K562 (cell line): ENCODE measurements around the gene SLC43A1. TPM values are rescaled to one million over a fixed set of nuclear protein-coding genes. Genes with fewer than 3 reads are reported as not detected.
A peak's percentile ranks its signal among the peaks of the same experiment; 100 is the strongest.

ENCODE experiments used
- ATAC-seq: fragments of 200-7000 bp; cut with Tn5 transposase; 3 replicates; pipeline ENCODE4 v1.9.1; 2020; ENCODE audit warnings: moderate library complexity
- BruUV-seq: library from RNA; stranded (reverse); fragments of 400-500 nt; replicated peaks from 2 replicates; lab custom pipeline; 2021; lab: Mats Ljungman, UMichigan
- CTCF ChIA-PET: fragments of 300-600 bp; formaldehyde crosslinking; extraction: SDS; loops from one replicate; lab custom pipeline; 2021; ENCODE audit warnings: low intra/inter-chr PET ratio; lab: Yijun Ruan, JAX
- POLR2A ChIA-PET: fragments of 300-600, 350-650 bp; sonication (Branson Sonifier 250); formaldehyde crosslinking; extraction: SDS; loops from one replicate; lab custom pipeline; 2021; ENCODE audit warnings: antibody characterized with exemption, inconsistent platforms; lab: Yijun Ruan, JAX
- DNase-seq, 4 experiments: peaks; one replicate each; pipeline versions ENCODE4 v3.0.0 to v3.0.0-alpha.2; 2011 to 2018; ENCODE audit warnings: low spot score in 3 of 4, mixed read lengths in 3 of 4; ENCODE audit errors: extremely low read depth in 1 of 4
- FAIRE-seq: peaks from 2 replicates; lab custom pipeline; 2011; peaks lifted over from hg19 to GRCh38; lab: Jason Lieb, UNC
- H2AFZ ChIP-seq: 2 replicates; pipeline ENCODE4 v1.6.0; 2011; ENCODE audit warnings: low read depth, low read length, control low read depth, inconsistent platforms
- H3K27ac ChIP-seq: fragments of 200-600 bp; 3 replicates; pipeline ENCODE4 v1.8.0; 2011; ENCODE audit warnings: low read depth, mild to moderate bottlenecking, control low read depth, inconsistent platforms, low read length, moderate library complexity, mixed read lengths; ENCODE audit errors: extremely low read depth
- H3K27me3 ChIP-seq, 2 experiments: fragments of 300-600 bp in 1 of 2; 2 replicates in 1 of 2; 3 replicates in 1 of 2; pipeline versions ENCODE4 v1.6.0 to v1.8.0; 2011; ENCODE audit warnings: inconsistent platforms in 2 of 2, low read length in 2 of 2, mild to moderate bottlenecking in 1 of 2, mixed read lengths in 1 of 2, moderate library complexity in 1 of 2; ENCODE audit not compliant: control insufficient read depth in 2 of 2, insufficient read depth in 2 of 2
- H3K36me3 ChIP-seq: fragments of 300-600 bp; 3 replicates; pipeline ENCODE4 v1.8.0; 2011; ENCODE audit warnings: mild to moderate bottlenecking, low read length, inconsistent platforms; ENCODE audit not compliant: control insufficient read depth, insufficient read depth
- H3K4me1 ChIP-seq, 2 experiments: fragments of 200-600 bp in 1 of 2; replicated peaks in 1 of 2; 2 replicates in 1 of 2; 3 replicates in 1 of 2; pipeline versions ENCODE4 v1.5.1 to v1.8.0; 2011; ENCODE audit warnings: inconsistent platforms in 2 of 2, low read length in 2 of 2, mild to moderate bottlenecking in 1 of 2, mixed read lengths in 1 of 2, moderate library complexity in 1 of 2; ENCODE audit not compliant: control insufficient read depth in 2 of 2, insufficient read depth in 2 of 2
- H3K4me2 ChIP-seq: 2 replicates; pipeline ENCODE4 v1.6.1; 2011; ENCODE audit warnings: low read length, control low read depth, inconsistent platforms, mixed read lengths; ENCODE audit not compliant: insufficient read depth
- H3K4me3 ChIP-seq: fragments of 200-600 bp; sonication (generic), shearing (Covaris generic); 2 replicates; pipeline ENCODE4 v1.5.1; 2016; ENCODE audit warnings: control low read depth, inconsistent platforms
- H3K79me2 ChIP-seq: fragments of 200-600 bp; 3 replicates; pipeline ENCODE4 v1.8.0; 2011; ENCODE audit warnings: low read length, inconsistent platforms; ENCODE audit not compliant: control insufficient read depth, insufficient read depth
- H3K9ac ChIP-seq, 2 experiments: 2 replicates each; pipeline versions ENCODE4 v1.6.0 to v1.6.1; 2011; ENCODE audit warnings: low read depth in 2 of 2, low read length in 2 of 2, control low read depth in 1 of 2, inconsistent platforms in 1 of 2, mild to moderate bottlenecking in 1 of 2, mixed read lengths in 1 of 2; ENCODE audit not compliant: insufficient read depth in 1 of 2
- H3K9me1 ChIP-seq: one replicate; pipeline ENCODE4 v1.6.0; 2011; ENCODE audit warnings: inconsistent platforms, mild to moderate bottlenecking, low read length, moderate library complexity; ENCODE audit not compliant: control insufficient read depth, insufficient read depth
- H3K9me3 ChIP-seq: replicated peaks from 2 replicates; pipeline ENCODE4 v1.5.1; 2011; ENCODE audit warnings: low read depth, low read length, inconsistent platforms; ENCODE audit not compliant: control insufficient read depth, insufficient read depth
- H4K20me1 ChIP-seq: replicated peaks from 2 replicates; pipeline ENCODE4 v1.6.1; 2011; ENCODE audit warnings: low read length, inconsistent platforms, mixed read lengths; ENCODE audit not compliant: control insufficient read depth, insufficient read depth
- BMI1 ChIP-seq: fragments of 150-350 bp; IDR thresholded peaks from 2 replicates; pipeline ENCODE4 v1.6.1; 2014; ENCODE audit warnings: low read length
- CBX1 ChIP-seq: sonication (generic); IDR thresholded peaks from 2 replicates; pipeline ENCODE4 v1.6.1; 2016; ENCODE audit warnings: antibody characterized with exemption, low read depth, mild to moderate bottlenecking
- DDX20 ChIP-seq: fragments of 450-650 bp; IDR thresholded peaks from 2 replicates; pipeline ENCODE4 v1.6.1; 2016; ENCODE audit warnings: missing genetic modification characterization, low read depth, mild to moderate bottlenecking, missing compliant biosample characterization, moderate library complexity
- HDAC2 ChIP-seq: fragments of 450-650 bp; IDR thresholded peaks from 2 replicates; pipeline ENCODE4 v1.6.1; 2016; ENCODE audit warnings: mild to moderate bottlenecking
- JUN ChIP-seq, 2 experiments: sonication (generic) in 1 of 2; formaldehyde crosslinking in 1 of 2; IDR thresholded peaks; 2 replicates each; pipeline versions ENCODE4 v1.6.1 to v1.8.0; 2012 to 2022; ENCODE audit warnings: borderline replicate concordance in 2 of 2, mild to moderate bottlenecking in 2 of 2, improper control_type of control experiment in 1 of 2, low read depth in 1 of 2, low read length in 1 of 2, missing genetic modification reagents in 1 of 2
- KDM4B ChIP-seq, 2 experiments: fragments of 450-650 bp in 1 of 2; sonication (generic) in 1 of 2; IDR thresholded peaks; 2 replicates each; pipeline ENCODE4 v1.6.1; 2016 to 2017; ENCODE audit warnings: borderline replicate concordance in 2 of 2, antibody characterized with exemption in 1 of 2, low read depth in 1 of 2, mild to moderate bottlenecking in 1 of 2
- MAZ ChIP-seq, 2 experiments: fragments of 450-650 bp in 1 of 2; sonication (generic) in 1 of 2; formaldehyde crosslinking; IDR thresholded peaks in 1 of 2; conservative IDR thresholded peaks in 1 of 2; 2 replicates each; pipeline versions ENCODE4 v1.4.0 to v1.5.0; 2020; ENCODE audit warnings: mild to moderate bottlenecking in 1 of 2, missing genetic modification reagents in 1 of 2
- MYC ChIP-seq, 2 experiments: fragments of 250-450 bp in 1 of 2; sonication (Bioruptor Pico) in 1 of 2; IDR thresholded peaks; 2 replicates each; pipeline versions ENCODE4 v1.5.1 to v1.6.1; 2012 to 2021; ENCODE audit warnings: low read depth in 2 of 2, borderline replicate concordance in 1 of 2, improper control_type of control experiment in 1 of 2, low read length in 1 of 2, mild to moderate bottlenecking in 1 of 2, moderate library complexity in 1 of 2
- NCOR1 ChIP-seq: fragments of 450-650 bp; IDR thresholded peaks from 2 replicates; pipeline ENCODE4 v1.6.1; 2016; ENCODE audit warnings: mild to moderate bottlenecking, moderate library complexity
- NFIC ChIP-seq: fragments of 450-650 bp; IDR thresholded peaks from 2 replicates; pipeline ENCODE4 v1.6.1; 2017; ENCODE audit warnings: mild to moderate bottlenecking, inconsistent platforms
- NR2C2 ChIP-seq, 2 experiments: fragments of 200-800 bp in 1 of 2; sonication (Bioruptor generic) in 1 of 2; sonication (generic) in 1 of 2; formaldehyde crosslinking in 1 of 2; IDR thresholded peaks; 2 replicates each; pipeline versions ENCODE4 v1.6.1 to v1.8.0; 2016 to 2022; ENCODE audit warnings: mild to moderate bottlenecking in 1 of 2, missing compliant biosample characterization in 1 of 2, missing genetic modification characterization in 1 of 2, missing genetic modification reagents in 1 of 2
- NRF1 ChIP-seq, 2 experiments: fragments of 450-650 bp; IDR thresholded peaks in 1 of 2; conservative IDR thresholded peaks in 1 of 2; 2 replicates each; pipeline ENCODE4 v1.6.1; 2014; ENCODE audit warnings: mild to moderate bottlenecking in 2 of 2
- PHTF2 ChIP-seq: fragments of 250-450 bp; sonication (Bioruptor Pico); IDR thresholded peaks from 2 replicates; pipeline ENCODE4 v1.5.0; 2021; ENCODE audit warnings: mild to moderate bottlenecking
- RBBP5 ChIP-seq: fragments of 200-600 bp; sonication (generic); IDR thresholded peaks from 2 replicates; pipeline ENCODE4 v1.6.1; 2012; ENCODE audit warnings: borderline replicate concordance, mild to moderate bottlenecking, low read length, control low read depth, inconsistent platforms; ENCODE audit not compliant: insufficient read depth, poor library complexity, severe bottlenecking
- RCOR1 ChIP-seq, 2 experiments: IDR thresholded peaks; 2 replicates each; pipeline ENCODE4 v1.6.1; 2012; ENCODE audit warnings: low read depth in 2 of 2, low read length in 2 of 2, borderline replicate concordance in 1 of 2, improper control_type of control experiment in 1 of 2
- SP1 ChIP-seq: sonication (generic); formaldehyde crosslinking; IDR thresholded peaks from 2 replicates; pipeline ENCODE4 v1.8.1; 2022; ENCODE audit warnings: mild to moderate bottlenecking, missing genetic modification reagents
- XRCC5 ChIP-seq: fragments of 200-400 bp; formaldehyde crosslinking; IDR thresholded peaks from 2 replicates; pipeline ENCODE4 v1.6.1; 2017; ENCODE audit warnings: low read depth, mild to moderate bottlenecking, low read length
- YBX1 ChIP-seq: fragments of 450-650 bp; IDR thresholded peaks from 2 replicates; pipeline ENCODE4 v1.7.1; 2016; ENCODE audit warnings: mild to moderate bottlenecking
- WGBS: fragments of 100-300 bp; shearing (Covaris generic); methylation state at CpG from one replicate; pipeline ENCODE4 v1.1.6; 2016; ENCODE audit warnings: low coverage, mixed read lengths; ENCODE audit not compliant: insufficient coverage; ENCODE audit errors: missing lambda C conversion rate; 5-methylcytosine and 5-hydroxymethylcytosine counted together
- in situ Hi-C: fragments of 300-500 bp; cut with MboI; formaldehyde crosslinking; loops from 4 replicates; pipeline ENCODE4 v1.15.0; 2018; ENCODE audit warnings: inconsistent platforms, mixed read lengths
- intact Hi-C: fragments of 100-400 bp; cut with micrococcal nuclease; formaldehyde crosslinking; loops from 2 replicates; pipeline ENCODE4 v1.14.2; 2022
- polyA plus RNA-seq, 8 experiments: library from polyadenylated mRNA; depleted of rRNA in 4 of 8; stranded (reverse) in 5 of 8; unstranded in 3 of 8; fragments of >200 nt; fragmentation: Nextera tagmentation in 2 of 8; fragmentation: Illumina TruSeq in 1 of 8; extraction: Ambion mirVana in 2 of 8; extraction: Trizol in 1 of 8; gene quantifications; 2 replicates each; pipeline versions ENCODE4 v1.2.1 to v1.2.3, GENCODE V29; 2011 to 2014; ENCODE audit warnings: inconsistent platforms in 1 of 8, missing spikeins in 1 of 8
- total RNA-seq, 7 experiments: library from RNA; depleted of rRNA in 6 of 7; stranded (reverse); fragments of >200 nt in 6 of 7; fragmentation: Illumina TruSeq in 2 of 7; extraction: Trizol in 2 of 7; gene quantifications; 2 replicates each; pipeline versions ENCODE4 v1.2.1 to v1.2.3, GENCODE V29; 2011 to 2021; ENCODE audit warnings: low replicate concordance in 1 of 7
- TF ChIP-seq, protein P1 (sequence below): sonication (generic); formaldehyde crosslinking; IDR thresholded peaks from 2 replicates; pipeline ENCODE4 v1.8.0; 2022; ENCODE audit warnings: mild to moderate bottlenecking, missing genetic modification reagents, borderline replicate concordance

The SLC43A1 gene
- total and polyA plus RNA-seq, 9 of the 15 experiments (the other 6 are each of a cell fraction or from before 2014, with no cell fraction given): 2.6 to 41.8 (median 24.6) TPM

DNA sequence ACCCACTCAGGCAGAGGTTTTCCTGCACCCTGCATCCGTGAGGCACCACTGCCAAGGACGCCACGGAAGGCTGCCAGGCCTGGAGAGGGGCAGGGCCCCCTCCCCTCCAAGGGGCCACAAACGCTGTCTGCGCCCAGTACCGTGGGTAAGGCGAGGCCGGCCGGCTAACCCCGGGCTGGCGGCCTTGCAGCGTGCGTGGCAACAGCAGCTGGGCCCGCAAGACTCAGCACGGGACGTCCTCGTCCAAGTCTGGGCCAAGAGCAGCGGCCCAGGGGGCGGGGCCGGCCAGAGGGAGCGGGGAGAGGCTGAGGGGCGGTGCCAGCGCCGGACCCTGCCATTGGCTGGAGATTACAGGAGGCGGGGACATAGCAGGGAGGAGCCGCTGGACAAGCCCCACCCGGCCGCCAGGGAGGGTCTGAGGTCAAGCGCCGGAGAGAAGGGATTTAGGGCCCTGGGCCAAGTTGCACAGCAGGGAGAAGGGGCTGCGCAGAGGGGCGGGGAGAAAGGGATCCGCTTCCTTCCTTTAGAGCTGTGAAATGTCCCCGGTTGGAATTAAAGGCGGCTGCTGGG lies 16.0 kb downstream of the SLC43A1 start:
- FAIRE-seq (peak; percentile 82), DNase-seq (peak; percentile 96 to 100 (median 100)), ATAC-seq (peak; percentile 99)
- Histone ChIP-seq H3K79me2 (peaks cover 7% of the 10 kb centered on the region; the same call in 1 of the 3 replicates), H3K4me2 (peak overlapping the region; percentile 71), H3K4me1 (peaks cover 16 to 26% of the 10 kb centered on the region in 2 experiments), H3K27ac (peak overlapping the region; percentile 61; the same call in 2 of the 3 replicates), H3K9ac (peak overlapping the region; percentile 28 to 88; a peak in 3 of 4 replicates), H3K27me3 (no peaks in the 10 kb centered on the region), H3K9me3 (no peaks in the 10 kb centered on the region), H3K4me3 (peak overlapping the region; percentile 7; the same call in 1 of the 2 replicates), H3K9me1 (no peaks in the 10 kb centered on the region), H2AFZ (peak overlapping the region; percentile 52), H4K20me1 (peaks cover 24% of the 10 kb centered on the region), H3K36me3 (peaks cover 73% of the 10 kb centered on the region)
- in situ Hi-C loops (no loop called here), intact Hi-C loops (loop anchor here (1.0 kb wide), 1 partner anchor 16 kb away; the partner anchor contains the start of gene SLC43A1)
- WGBS: 2% methylated on average over 25 of the region's 35 CpGs
- CTCF ChIA-PET: no interaction called here
- POLR2A ChIA-PET: interaction anchor here (1.2 to 4.5 kb wide), 2 partner anchors 16 to 18 kb away, joined by 3 to 25 read pairs; partner anchors contain the start of gene SLC43A1
- no TSS peak for BruUV-seq
- TF ChIP-seq JUN (IDR thresholded peaks at IDR 0.05; ENCODE audit: borderline replicate concordance, low read depth, low read length): peak; percentile 20; the same call in 1 of the 2 replicates
- no peak for TF ChIP-seq JUN (CRISPR knock-in tag; IDR thresholded peaks at IDR 0.05; ENCODE audit: borderline replicate concordance)
- peak; percentile 53 for TF ChIP-seq RBBP5
- no peak for TF ChIP-seq BMI1
- peak; percentile 83 to 84 for TF ChIP-seq NRF1 (conservative IDR thresholded peaks at IDR 0.05 in 1 of 2, IDR thresholded peaks at IDR 0.05 in 1 of 2)
- TF ChIP-seq CBX1: no peak
- no peak for TF ChIP-seq NCOR1
- TF ChIP-seq SP1 (CRISPR knock-in tag): peak; percentile 71
- TF ChIP-seq MAZ (CRISPR knock-in tag; conservative IDR thresholded peaks at IDR 0.05 in 1 of 2, IDR thresholded peaks at IDR 0.05 in 1 of 2): peak in 1 of 2 experiments; percentile 96; a peak in 3 of 4 replicates
- no peak for TF ChIP-seq NR2C2 (CRISPR knock-in tag; IDR thresholded peaks at IDR 0.05)
- peak; percentile 71 for TF ChIP-seq NR2C2 (tag; IDR thresholded peaks at IDR 0.05)
- TF ChIP-seq PHTF2 (CRISPR knock-in tag): no peak
- peak; percentile 87 for TF ChIP-seq NFIC
- peak in 1 of 2 experiments; percentile 56; a peak in 2 of 4 replicates for TF ChIP-seq RCOR1 (IDR thresholded peaks at IDR 0.05; ENCODE audit: borderline replicate concordance in 1 of 2, low read depth in 2 of 2, low read length in 2 of 2)
- TF ChIP-seq YBX1: no peak
- 0 out of 2 replicates have a peak, but pooled peaks have one; percentile 41 for TF ChIP-seq HDAC2
- TF ChIP-seq XRCC5: 0 out of 2 replicates have a peak, but pooled peaks have one; percentile 34
- TF ChIP-seq MYC (IDR thresholded peaks at IDR 0.05; ENCODE audit: low read depth, low read length): 0 out of 2 replicates have a peak, but pooled peaks have one; percentile 32
- no peak for TF ChIP-seq MYC (CRISPR knock-in tag; IDR thresholded peaks at IDR 0.05; ENCODE audit: borderline replicate concordance, low read depth)
- TF ChIP-seq, protein P1, sequence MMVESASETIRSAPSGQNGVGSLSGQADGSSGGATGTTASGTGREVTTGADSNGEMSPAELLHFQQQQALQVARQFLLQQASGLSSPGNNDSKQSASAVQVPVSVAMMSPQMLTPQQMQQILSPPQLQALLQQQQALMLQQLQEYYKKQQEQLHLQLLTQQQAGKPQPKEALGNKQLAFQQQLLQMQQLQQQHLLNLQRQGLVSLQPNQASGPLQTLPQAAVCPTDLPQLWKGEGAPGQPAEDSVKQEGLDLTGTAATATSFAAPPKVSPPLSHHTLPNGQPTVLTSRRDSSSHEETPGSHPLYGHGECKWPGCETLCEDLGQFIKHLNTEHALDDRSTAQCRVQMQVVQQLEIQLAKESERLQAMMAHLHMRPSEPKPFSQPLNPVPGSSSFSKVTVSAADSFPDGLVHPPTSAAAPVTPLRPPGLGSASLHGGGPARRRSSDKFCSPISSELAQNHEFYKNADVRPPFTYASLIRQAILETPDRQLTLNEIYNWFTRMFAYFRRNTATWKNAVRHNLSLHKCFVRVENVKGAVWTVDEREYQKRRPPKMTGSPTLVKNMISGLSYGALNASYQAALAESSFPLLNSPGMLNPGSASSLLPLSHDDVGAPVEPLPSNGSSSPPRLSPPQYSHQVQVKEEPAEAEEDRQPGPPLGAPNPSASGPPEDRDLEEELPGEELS (CRISPR knock-in tag): 0 out of 2 replicates have a peak, but pooled peaks have one; percentile 43
- no peak for TF ChIP-seq DDX20 (tag)
- TF ChIP-seq KDM4B (IDR thresholded peaks at IDR 0.05; ENCODE audit: borderline replicate concordance in 2 of 2, low read depth in 1 of 2): no peak
